HCT116 (cell line): ENCODE measurements around the gene RGS6.

Source experiments
- CTCF ChIP-seq, 3 experiments: fragments of 200-600 bp in 1 of 3; sonication (generic) in 1 of 3; IDR thresholded peaks in 2 of 3; conservative IDR thresholded peaks in 1 of 3; 2 replicates each; pipeline ENCODE4 v1.5.1; 2012 to 2017; ENCODE audit warnings: low read depth in 2 of 3, low read length in 2 of 3, antibody characterized with exemption in 1 of 3, borderline replicate concordance in 1 of 3, control low read depth in 1 of 3, mild to moderate bottlenecking in 1 of 3, mixed read lengths in 1 of 3, mixed run types in 1 of 3, moderate library complexity in 1 of 3; ENCODE audit not compliant: insufficient read depth in 1 of 3
- EZH2 ChIP-seq: fragments of 200-600 bp; sonication (generic); IDR thresholded peaks from 2 replicates; pipeline ENCODE4 v1.6.1; 2017; ENCODE audit warnings: antibody characterized with exemption, mixed run types
- POLR2A ChIP-seq: IDR thresholded peaks from 2 replicates; pipeline ENCODE4 v1.7.0; 2011; ENCODE audit warnings: borderline replicate concordance; ENCODE audit not compliant: insufficient read depth, insufficient read length; ENCODE audit errors: extremely low read depth
- REST ChIP-seq: IDR thresholded peaks from 2 replicates; pipeline ENCODE4 v1.6.1; 2012; ENCODE audit warnings: low read depth

GRCh38 chr14:72040528-72040927, 108.3 kb downstream of the RGS6 start:
- TF ChIP-seq REST (no peak), EZH2 (no peak), CTCF (IDR thresholded peaks at IDR 0.05 in 2 of 3, conservative IDR thresholded peaks at IDR 0.05 in 1 of 3; ENCODE audit: borderline replicate concordance in 1 of 3, insufficient read depth in 1 of 3, low read depth in 2 of 3, low read length in 2 of 3) (no peak), POLR2A (no peak)
